K562 (cell line): ENCODE data around the gene ITGB2. TPM values are rescaled to one million over a fixed set of nuclear protein-coding genes. Genes with fewer than 3 reads are reported as not detected.

Source experiments
- BDP1 ChIP-seq: IDR thresholded peaks from 3 replicates; pipeline ENCODE4 v1.6.1; 2011; ENCODE audit not compliant: insufficient read length, insufficient read depth
- CHD7 ChIP-seq: fragments of 200-600 bp; sonication (generic); IDR thresholded peaks from one replicate; pipeline ENCODE4 v1.6.1; 2012; ENCODE audit warnings: mild to moderate bottlenecking, low read depth, low read length, inconsistent platforms
- CREM ChIP-seq: IDR thresholded peaks from 2 replicates; pipeline ENCODE4 v1.6.1; 2014; ENCODE audit warnings: antibody characterized with exemption, low read depth
- HDAC3 ChIP-seq: fragments of 450-650 bp; IDR thresholded peaks from 2 replicates; pipeline ENCODE4 v1.6.1; 2018; ENCODE audit warnings: borderline replicate concordance, mild to moderate bottlenecking, moderate library complexity; ENCODE audit not compliant: partially characterized antibody
- KLF16 ChIP-seq: IDR thresholded peaks from 2 replicates; pipeline ENCODE4 v1.6.1; 2016; ENCODE audit warnings: antibody characterized with exemption
- MBD2 ChIP-seq: sonication (generic); IDR thresholded peaks from 2 replicates; pipeline ENCODE4 v1.6.1; 2016; ENCODE audit warnings: low read depth, borderline replicate concordance
- NCOA6 ChIP-seq: fragments of 450-650 bp; IDR thresholded peaks from 2 replicates; pipeline ENCODE4 v1.6.1; 2017; ENCODE audit warnings: mild to moderate bottlenecking
- NONO ChIP-seq, 2 experiments: fragments of 200-400 bp in 1 of 2; fragments of 450-650 bp in 1 of 2; formaldehyde crosslinking in 1 of 2; IDR thresholded peaks; 2 replicates each; pipeline ENCODE4 v1.6.1; 2017; ENCODE audit warnings: low read depth in 2 of 2, mild to moderate bottlenecking in 2 of 2, moderate library complexity in 2 of 2, low read length in 1 of 2
- NR3C1 ChIP-seq: sonication (generic); formaldehyde crosslinking; IDR thresholded peaks from 2 replicates; pipeline ENCODE4 v1.8.1; 2022; ENCODE audit warnings: missing genetic modification reagents
- NRF1 ChIP-seq, 2 experiments: fragments of 450-650 bp; IDR thresholded peaks in 1 of 2; conservative IDR thresholded peaks in 1 of 2; 2 replicates each; pipeline ENCODE4 v1.6.1; 2014; ENCODE audit warnings: mild to moderate bottlenecking in 2 of 2
- RBM14 ChIP-seq: fragments of 200-400 bp; formaldehyde crosslinking; IDR thresholded peaks from 2 replicates; pipeline ENCODE4 v1.6.1; 2018; ENCODE audit warnings: low read depth, mild to moderate bottlenecking, low read length, moderate library complexity, borderline replicate concordance; ENCODE audit not compliant: insufficient read depth
- SREBF2 ChIP-seq: sonication (generic); formaldehyde crosslinking; IDR thresholded peaks from 2 replicates; pipeline ENCODE4 v1.4.0; 2020; ENCODE audit warnings: mild to moderate bottlenecking, missing genetic modification reagents
- STAT5A ChIP-seq: IDR thresholded peaks from 2 replicates; pipeline ENCODE4 v1.6.1; 2012; ENCODE audit warnings: low read length, inconsistent platforms, borderline replicate concordance
- ZNF316 ChIP-seq: fragments of 450-650 bp; IDR thresholded peaks from 2 replicates; pipeline ENCODE4 v1.6.1; 2016
- ZNF408 ChIP-seq: fragments of 250-450 bp; sonication (Bioruptor Pico); IDR thresholded peaks from 2 replicates; pipeline ENCODE4 v1.4.0; 2020; ENCODE audit warnings: low read depth, mild to moderate bottlenecking, moderate library complexity
- ZNF507 ChIP-seq: conservative IDR thresholded peaks from 2 replicates; pipeline ENCODE4 v1.6.1; 2017; ENCODE audit warnings: missing genetic modification characterization, missing compliant biosample characterization
- ZNF780A ChIP-seq: fragments of 250-450 bp; sonication (Bioruptor Pico); IDR thresholded peaks from 2 replicates; pipeline ENCODE4 v1.5.0; 2021; ENCODE audit warnings: mild to moderate bottlenecking
- polyA plus RNA-seq, 8 experiments: library from polyadenylated mRNA; depleted of rRNA in 4 of 8; stranded (reverse) in 5 of 8; unstranded in 3 of 8; fragments of >200 nt; fragmentation: Nextera tagmentation in 2 of 8; fragmentation: Illumina TruSeq in 1 of 8; extraction: Ambion mirVana in 2 of 8; extraction: Trizol in 1 of 8; gene quantifications; 2 replicates each; pipeline versions ENCODE4 v1.2.1 to v1.2.3, GENCODE V29; 2011 to 2014; ENCODE audit warnings: inconsistent platforms in 1 of 8, missing spikeins in 1 of 8
- total RNA-seq, 7 experiments: library from RNA; depleted of rRNA in 6 of 7; stranded (reverse); fragments of >200 nt in 6 of 7; fragmentation: Illumina TruSeq in 2 of 7; extraction: Trizol in 2 of 7; gene quantifications; 2 replicates each; pipeline versions ENCODE4 v1.2.1 to v1.2.3, GENCODE V29; 2011 to 2021; ENCODE audit warnings: low replicate concordance in 1 of 7
- TF ChIP-seq, protein P1 (sequence below): sonication (generic); formaldehyde crosslinking; IDR thresholded peaks from 2 replicates; pipeline ENCODE4 v1.8.0; 2022; ENCODE audit warnings: mild to moderate bottlenecking, missing genetic modification reagents

ITGB2 gene
- total and polyA plus RNA-seq, 9 of the 15 experiments (the other 6 are each of a cell fraction or from before 2014, with no cell fraction given) = 0.07 to 1.3 (median 0.51) TPM; not detected in 2

DNA sequence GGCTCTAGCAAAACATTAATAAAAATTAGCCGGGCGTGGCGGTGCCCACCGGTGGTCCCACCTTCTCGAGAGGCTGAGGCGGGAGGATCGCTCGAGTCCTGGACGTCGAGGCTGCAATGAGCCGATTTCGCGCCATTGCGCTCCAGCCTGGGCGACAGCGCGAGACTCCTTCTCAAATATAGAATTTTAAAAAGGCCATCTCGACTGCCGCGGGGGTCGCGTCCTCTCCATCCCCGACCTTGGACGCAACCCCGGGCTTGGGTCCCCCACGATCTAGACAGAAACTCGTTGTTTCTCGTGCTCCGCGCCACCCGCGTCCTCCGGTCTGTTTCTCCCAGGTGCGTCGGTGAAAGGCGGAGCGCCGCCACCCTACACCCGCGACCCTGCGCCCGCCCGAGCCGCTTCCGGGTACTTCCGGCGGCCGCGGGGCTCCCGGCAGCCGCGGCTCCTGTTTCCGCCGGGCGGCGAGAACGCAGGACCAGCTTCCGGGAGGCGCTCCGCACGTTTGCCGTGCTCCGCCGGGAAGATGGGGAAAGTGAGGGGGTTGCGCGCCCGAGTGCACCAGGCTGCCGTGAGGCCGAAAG lies 18.9 kb upstream of the ITGB2 start, which contains the start of gene SLX9 (continued):
- no peak for TF ChIP-seq CHD7
- no peak for TF ChIP-seq HDAC3
- peak in 1 of 2 experiments; percentile 96; a peak in 2 of 4 replicates for TF ChIP-seq NONO (IDR thresholded peaks at IDR 0.05; ENCODE audit: low read depth in 2 of 2, low read length in 1 of 2)
- peak; percentile 92; the same call in 1 of the 2 replicates for TF ChIP-seq RBM14
- no peak for TF ChIP-seq ZNF316
- peak; percentile 82; the same call in 1 of the 2 replicates for TF ChIP-seq MBD2
- peak; percentile 25; the same call in 1 of the 2 replicates for TF ChIP-seq STAT5A
- no peak for TF ChIP-seq BDP1
- TF ChIP-seq KLF16 = no peak
- peak; percentile 57 to 65; a peak in 3 of 4 replicates for TF ChIP-seq NRF1 (conservative IDR thresholded peaks at IDR 0.05 in 1 of 2, IDR thresholded peaks at IDR 0.05 in 1 of 2)
- TF ChIP-seq SREBF2 = no peak
- no peak for TF ChIP-seq ZNF507
- TF ChIP-seq CREM = peak; percentile 64
- TF ChIP-seq, protein P1, sequence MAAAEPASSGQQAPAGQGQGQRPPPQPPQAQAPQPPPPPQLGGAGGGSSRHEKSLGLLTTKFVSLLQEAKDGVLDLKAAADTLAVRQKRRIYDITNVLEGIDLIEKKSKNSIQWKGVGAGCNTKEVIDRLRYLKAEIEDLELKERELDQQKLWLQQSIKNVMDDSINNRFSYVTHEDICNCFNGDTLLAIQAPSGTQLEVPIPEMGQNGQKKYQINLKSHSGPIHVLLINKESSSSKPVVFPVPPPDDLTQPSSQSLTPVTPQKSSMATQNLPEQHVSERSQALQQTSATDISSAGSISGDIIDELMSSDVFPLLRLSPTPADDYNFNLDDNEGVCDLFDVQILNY (CRISPR knock-in tag) = no peak
- no peak; the same call in none of the 2 replicates for TF ChIP-seq NCOA6
- TF ChIP-seq ZNF780A (CRISPR knock-in tag) = no peak
- no peak for TF ChIP-seq NR3C1 (CRISPR knock-in tag)
- peak; percentile 66; the same call in 1 of the 2 replicates for TF ChIP-seq ZNF408
